COLO668 (cell line): ENCODE measurements around the gene PCDH9.

ENCODE experiments used
- DNase-seq: peaks from one replicate; lab custom pipeline; 2025; ENCODE audit not compliant: unreplicated experiment; lab: John Stamatoyannopoulos, UW

Gene PCDH9

GRCh38 chr13:67229481-67230403, at the start of gene PCDH9:
Gene PCDH9, minus strand, starts transcription at chr13:67230336. Its CDS starts 1,896 bp downstream, at chr13:67228440.
- DNase-seq = peak; percentile 40

GRCh38 chr13:67278235-67278634, 48.1 kb upstream of the PCDH9 start:
- DNase-seq = no peak

GRCh38 chr13:67277581-67277980, 47.4 kb upstream of the PCDH9 start:
- no peak for DNase-seq

- DNase-seq = no peak
Observed at GRCh38 chr13:67275351-67275960, 45.3 kb upstream of the PCDH9 start.

- DNase-seq = no peak
Observed at GRCh38 chr13:67273001-67273400, 42.9 kb upstream of the PCDH9 start.

- no peak for DNase-seq
Observed at GRCh38 chr13:67267136-67267535, 37.0 kb upstream of the PCDH9 start.

GRCh38 chr13:67259208-67259607, 29.1 kb upstream of the PCDH9 start:
- DNase-seq = no peak

- no peak for DNase-seq
Observed at GRCh38 chr13:67258482-67258881, 28.3 kb upstream of the PCDH9 start.

- DNase-seq = no peak
Observed at GRCh38 chr13:67238861-67239260, 8.7 kb upstream of the PCDH9 start.

- DNase-seq = no peak
Observed at GRCh38 chr13:67238277-67238859, 8.2 kb upstream of the PCDH9 start.

GRCh38 chr13:67235265-67235664, 5.1 kb upstream of the PCDH9 start:
- DNase-seq = no peak

GRCh38 chr13:67232384-67232783, 2.2 kb upstream of the PCDH9 start:
- no peak for DNase-seq

GRCh38 chr13:67231289-67232000, 1.3 kb upstream of the PCDH9 start:
- DNase-seq = no peak

GRCh38 chr13:67230404-67231288, 510 bp upstream of the PCDH9 start:
- peak; percentile 99 for DNase-seq

- DNase-seq = no peak
Observed at GRCh38 chr13:67228916-67229315, 1.2 kb downstream of the PCDH9 start.

GRCh38 chr13:67228031-67228430, 2.1 kb downstream of the PCDH9 start:
- DNase-seq = no peak

- DNase-seq = no peak
Observed at GRCh38 chr13:67227131-67227983, 2.8 kb downstream of the PCDH9 start.

GRCh38 chr13:67226696-67227095, 3.4 kb downstream of the PCDH9 start:
- no peak for DNase-seq
